CD8-positive, alpha-beta memory T cell (primary cell): ENCODE data around the gene IFT88. TPM values are rescaled to one million over a fixed set of nuclear protein-coding genes. Genes with fewer than 3 reads are reported as not detected.
A peak's percentile ranks its signal among the peaks of the same experiment; 100 is the strongest.

Experiments used
- CTCF ChIA-PET: fragments of 350-600 bp; sonication (Branson Sonifier 250); formaldehyde crosslinking; loops from one replicate; lab custom pipeline; 2021; ENCODE audit warnings: antibody characterized with exemption; lab: Charles Lee
- POLR2A ChIA-PET: fragments of 350-600 bp; sonication (Branson Sonifier 250); formaldehyde crosslinking; loops from one replicate; lab custom pipeline; 2021; ENCODE audit warnings: antibody characterized with exemption; lab: Charles Lee
- DNase-seq, 5 donors: peaks; one replicate each; pipeline versions ENCODE4 v3.0.0 to v3.0.0-alpha.2; 2020 to 2022; ENCODE audit warnings: mixed read lengths in 1 of 5
- H3K27ac ChIP-seq: one replicate; pipeline ENCODE4 v1.7.0; 2013; ENCODE audit warnings: low read depth, mild to moderate bottlenecking, low read length, moderate library complexity
- H3K27me3 ChIP-seq: 2 replicates; pipeline ENCODE4 v1.7.0; 2013; ENCODE audit warnings: low read length, mild to moderate bottlenecking; ENCODE audit not compliant: insufficient read depth, poor library complexity, severe bottlenecking
- H3K36me3 ChIP-seq: 2 replicates; pipeline ENCODE4 v1.7.0; 2013; ENCODE audit warnings: mild to moderate bottlenecking, low read length, moderate library complexity; ENCODE audit not compliant: insufficient read depth
- H3K4me1 ChIP-seq: 2 replicates; pipeline ENCODE4 v1.7.0; 2013; ENCODE audit warnings: mild to moderate bottlenecking, low read length, moderate library complexity; ENCODE audit not compliant: insufficient read depth
- H3K4me3 ChIP-seq: 2 replicates; pipeline ENCODE4 v1.7.0; 2013; ENCODE audit warnings: mild to moderate bottlenecking, low read length
- H3K9me3 ChIP-seq: 2 replicates; pipeline ENCODE4 v1.7.0; 2013; ENCODE audit warnings: mild to moderate bottlenecking, low read length
- H3K27ac Mint-ChIP-seq, 8 donors: one replicate each; pipeline ENCODE4 v1.8.0; 2020 to 2021; ENCODE audit warnings: mixed read lengths in 8 of 8, mild to moderate bottlenecking in 6 of 8, inconsistent platforms in 3 of 8, moderate library complexity in 3 of 8
- H3K27me3 Mint-ChIP-seq, 2 donors: one replicate each; pipeline ENCODE4 v1.8.0; 2020 to 2021; ENCODE audit warnings: mixed read lengths in 2 of 2, mild to moderate bottlenecking in 1 of 2, moderate library complexity in 1 of 2
- H3K36me3 Mint-ChIP-seq, 3 donors: one replicate each; pipeline ENCODE4 v1.8.0; 2020 to 2021; ENCODE audit warnings: mixed read lengths in 3 of 3, inconsistent platforms in 1 of 3, mild to moderate bottlenecking in 1 of 3
- H3K4me1 Mint-ChIP-seq, 3 donors: one replicate each; pipeline ENCODE4 v1.8.0; 2020 to 2021; ENCODE audit warnings: mixed read lengths in 3 of 3, inconsistent platforms in 1 of 3, mild to moderate bottlenecking in 1 of 3
- H3K4me3 Mint-ChIP-seq, 7 donors: one replicate each; pipeline ENCODE4 v1.8.0; 2020 to 2021; ENCODE audit warnings: mixed read lengths in 7 of 7, mild to moderate bottlenecking in 6 of 7, moderate library complexity in 4 of 7, inconsistent platforms in 2 of 7
- H3K9me3 Mint-ChIP-seq, 5 donors: one replicate each; pipeline ENCODE4 v1.8.0; 2020 to 2022; ENCODE audit warnings: mixed read lengths in 5 of 5, mild to moderate bottlenecking in 3 of 5, moderate library complexity in 2 of 5, inconsistent platforms in 1 of 5
- polyA plus RNA-seq: library from polyadenylated mRNA; unstranded; fragments of 300-500 nt; fragmentation: Illumina TruSeq; gene quantifications from one replicate; pipeline ENCODE4 v1.2.3, GENCODE V29; 2021
- total RNA-seq, 2 experiments: library from RNA; stranded (reverse); gene quantifications; one replicate each; pipeline ENCODE4 v1.2.3, GENCODE V29; 2021

The IFT88 gene
- total and polyA plus RNA-seq, 3 experiments from 2014 or later = 4.2 to 7.2 (median 4.9) TPM

GRCh38 chr13:20699715-20700114 lies 132.8 kb downstream of the IFT88 start:
- Mint-ChIP-seq H3K4me1 (peaks cover 7 to 13% (median 9%) of the 10 kb centered on the region in 3 donors), H3K36me3 (peaks cover 0 to 3% (median 0%) of the 10 kb centered on the region in 3 donors), H3K27me3 (peaks cover 18 to 30% of the 10 kb centered on the region in 2 donors), H3K4me3 (peak overlapping the region in 1 of 7 donors; percentile 51), H3K27ac (no peak overlapping the region), H3K9me3 (no peaks in the 10 kb centered on the region)
- Histone ChIP-seq H3K4me3 (no peak overlapping the region), H3K36me3 (no peaks in the 10 kb centered on the region), H3K4me1 (peaks cover 12% of the 10 kb centered on the region), H3K27ac (no peak overlapping the region), H3K27me3 (peaks cover 14% of the 10 kb centered on the region), H3K9me3 (no peaks in the 10 kb centered on the region)
- DNase-seq = no peak
- ChIA-PET CTCF (no interaction called here), POLR2A (no interaction called here)

GRCh38 chr13:20700288-20700687 lies 133.3 kb downstream of the IFT88 start:
- H3K4me1 ChIP-seq = peaks cover 12% of the 10 kb centered on the region
- H3K36me3 Mint-ChIP-seq = peaks cover 0 to 3% (median 0%) of the 10 kb centered on the region in 3 donors
- CTCF ChIA-PET = no interaction called here
- POLR2A ChIA-PET = no interaction called here
- no peak overlapping the region for H3K4me3 ChIP-seq
- no peak overlapping the region for H3K27ac ChIP-seq
- peak overlapping the region in 2 of 7 donors; percentile 18 to 61 for H3K4me3 Mint-ChIP-seq
- H3K27me3 Mint-ChIP-seq = peaks cover 18 to 30% of the 10 kb centered on the region in 2 donors
- peaks cover 14% of the 10 kb centered on the region for H3K27me3 ChIP-seq
- peaks cover 7 to 13% (median 9%) of the 10 kb centered on the region in 3 donors for H3K4me1 Mint-ChIP-seq
- DNase-seq = no peak
- no peaks in the 10 kb centered on the region for H3K9me3 ChIP-seq
- H3K9me3 Mint-ChIP-seq = no peaks in the 10 kb centered on the region
- H3K27ac Mint-ChIP-seq = no peak overlapping the region
- H3K36me3 ChIP-seq = no peaks in the 10 kb centered on the region

GRCh38 chr13:20701461-20701860 lies 134.5 kb downstream of the IFT88 start:
- peaks cover 14 to 23% of the 10 kb centered on the region in 2 donors for H3K27me3 Mint-ChIP-seq
- no peak overlapping the region for H3K4me3 ChIP-seq

GRCh38 chr13:20702530-20702914 lies 135.6 kb downstream of the IFT88 start:
- DNase-seq = no peak
- ChIA-PET CTCF (interaction anchor here (1.1 to 1.8 kb wide), 3 partner anchors 9 to 221 kb away, joined by 3 to 6 read pairs (median 3); no protein-coding TSS in a partner anchor), POLR2A (interaction anchor here (1.0 kb wide), 1 partner anchor 136 kb away, joined by 3 read pairs; the partner anchor contains the start of gene IFT88)
- H3K36me3 Mint-ChIP-seq = peaks cover 0 to 3% (median 0%) of the 10 kb centered on the region in 3 donors
- Histone ChIP-seq H3K4me1 (peaks cover 12% of the 10 kb centered on the region), H3K9me3 (no peaks in the 10 kb centered on the region), H3K27me3 (peaks cover 14% of the 10 kb centered on the region), H3K27ac (no peak overlapping the region), H3K4me3 (peak overlapping the region; percentile 68), H3K36me3 (no peaks in the 10 kb centered on the region)
- H3K4me3 Mint-ChIP-seq = peak overlapping the region; percentile 87 to 97 (median 92)
- peaks cover 13 to 21% of the 10 kb centered on the region in 2 donors for H3K27me3 Mint-ChIP-seq
- peaks cover 7 to 13% (median 9%) of the 10 kb centered on the region in 3 donors for H3K4me1 Mint-ChIP-seq
- H3K27ac Mint-ChIP-seq = peak overlapping the region in 4 of 8 donors; percentile 24 to 83 (median 55)
- no peaks in the 10 kb centered on the region for H3K9me3 Mint-ChIP-seq

More at GRCh38 chr13:20701461-20701860, 134.5 kb downstream of the IFT88 start:
- H3K36me3 Mint-ChIP-seq = peaks cover 0 to 3% (median 0%) of the 10 kb centered on the region in 3 donors
- no peaks in the 10 kb centered on the region for H3K36me3 ChIP-seq
- ChIA-PET POLR2A (no interaction called here), CTCF (interaction anchor here (1.2 to 1.8 kb wide), 2 partner anchors 10 to 220 kb away, joined by 3 to 6 read pairs; no protein-coding TSS in a partner anchor)
- peak overlapping the region in 1 of 7 donors; percentile 46 for H3K4me3 Mint-ChIP-seq
- no peaks in the 10 kb centered on the region for H3K9me3 Mint-ChIP-seq
- no peaks in the 10 kb centered on the region for H3K9me3 ChIP-seq
- H3K4me1 ChIP-seq = peaks cover 12% of the 10 kb centered on the region
- no peak for DNase-seq
- H3K4me1 Mint-ChIP-seq = peaks cover 7 to 13% (median 9%) of the 10 kb centered on the region in 3 donors
- H3K27me3 ChIP-seq = peaks cover 14% of the 10 kb centered on the region
- no peak overlapping the region for H3K27ac ChIP-seq
- peak overlapping the region in 1 of 8 donors; percentile 9 for H3K27ac Mint-ChIP-seq

- ChIA-PET POLR2A (interaction anchor here (1.0 to 1.1 kb wide), 3 partner anchors 70 to 137 kb away, joined by 3 to 9 read pairs (median 3); partner anchors contain the start of genes EEF1AKMT1 and IFT88), CTCF (interaction anchor here (0.7 to 1.8 kb wide), 9 partner anchors 9 to 282 kb away, joined by 3 to 6 read pairs (median 3); partner anchors contain the start of genes EEF1AKMT1 and XPO4)
- Mint-ChIP-seq H3K27ac (peak within 1 kb of the TSS; percentile 24 to 91 (median 67)), H3K9me3 (no peaks in the 10 kb centered on the region), H3K27me3 (peaks cover 10 to 18% of the 10 kb centered on the region in 2 donors), H3K4me1 (peaks cover 7 to 13% (median 9%) of the 10 kb centered on the region in 3 donors), H3K36me3 (peaks cover 0 to 3% (median 0%) of the 10 kb centered on the region in 3 donors), H3K4me3 (peak within 1 kb of the TSS; percentile 87 to 97 (median 92))
- H3K27me3 ChIP-seq = peaks cover 14% of the 10 kb centered on the region
- no peaks in the 10 kb centered on the region for H3K36me3 ChIP-seq
- H3K27ac ChIP-seq = no peak within 1 kb of the TSS
- peak within 1 kb of the TSS; percentile 68 for H3K4me3 ChIP-seq
- H3K4me1 ChIP-seq = peaks cover 12% of the 10 kb centered on the region
- peak; percentile 18 to 62 (median 29) for DNase-seq
- H3K9me3 ChIP-seq = no peaks in the 10 kb centered on the region
Observed at GRCh38 chr13:20702915-20703779, 136.2 kb downstream of the IFT88 start, which contains the start of gene IL17D. Gene IL17D (plus strand): TSS chr13:20703699. CDS start chr13:20704002, 303 bp downstream.

- Histone ChIP-seq H3K27me3 (peaks cover 14% of the 10 kb centered on the region), H3K27ac (no peak overlapping the region), H3K4me1 (peaks cover 12% of the 10 kb centered on the region), H3K9me3 (no peaks in the 10 kb centered on the region), H3K4me3 (no peak overlapping the region), H3K36me3 (no peaks in the 10 kb centered on the region)
- Mint-ChIP-seq H3K4me1 (peaks cover 7 to 13% (median 9%) of the 10 kb centered on the region in 3 donors), H3K36me3 (peaks cover 0 to 3% (median 0%) of the 10 kb centered on the region in 3 donors), H3K9me3 (no peaks in the 10 kb centered on the region), H3K27me3 (peaks cover 7 to 18% of the 10 kb centered on the region in 2 donors), H3K27ac (no peak overlapping the region), H3K4me3 (peak overlapping the region in 1 of 7 donors; percentile 75)
- ChIA-PET CTCF (interaction anchor here (0.7 to 1.1 kb wide), 8 partner anchors 18 to 283 kb away, joined by 3 to 6 read pairs (median 3); partner anchors contain the start of genes EEF1AKMT1 and XPO4), POLR2A (interaction anchor here (0.6 to 1.1 kb wide), 4 partner anchors 70 to 211 kb away, joined by 3 to 9 read pairs (median 3); partner anchors contain the start of genes EEF1AKMT1 and IFT88)
- DNase-seq = peak; percentile 67 to 85 (median 83)
Observed at GRCh38 chr13:20703780-20704458, 137.0 kb downstream of the IFT88 start.

GRCh38 chr13:20704459-20705069 lies 137.6 kb downstream of the IFT88 start:
- H3K4me1 Mint-ChIP-seq = peaks cover 7 to 13% (median 9%) of the 10 kb centered on the region in 3 donors
- peaks cover 14% of the 10 kb centered on the region for H3K27me3 ChIP-seq
- ChIA-PET POLR2A (interaction anchor here (0.6 to 1.1 kb wide), 3 partner anchors 69 to 211 kb away, joined by 3 to 9 read pairs (median 3); partner anchors contain the start of gene EEF1AKMT1), CTCF (interaction anchor here (1.0 to 1.1 kb wide), 5 partner anchors 18 to 284 kb away, joined by 3 to 5 read pairs (median 3); partner anchors contain the start of genes EEF1AKMT1 and XPO4)
- no peak overlapping the region for H3K27ac ChIP-seq
- peaks cover 7 to 15% of the 10 kb centered on the region in 2 donors for H3K27me3 Mint-ChIP-seq
- no peak for DNase-seq
- H3K36me3 Mint-ChIP-seq = peaks cover 0 to 3% (median 0%) of the 10 kb centered on the region in 3 donors
- H3K4me3 ChIP-seq = no peak overlapping the region
- no peaks in the 10 kb centered on the region for H3K36me3 ChIP-seq
- no peaks in the 10 kb centered on the region for H3K9me3 Mint-ChIP-seq
- peak overlapping the region in 7 of 8 donors; percentile 5 to 74 (median 36) for H3K27ac Mint-ChIP-seq
- H3K4me1 ChIP-seq = peaks cover 12% of the 10 kb centered on the region
- H3K4me3 Mint-ChIP-seq = peak overlapping the region; percentile 65 to 83 (median 75)
- H3K9me3 ChIP-seq = no peaks in the 10 kb centered on the region
